ENCODE results near the gene SLC8A3.
A peak's percentile ranks its signal among the peaks of the same experiment; 100 is the strongest.

SLC8A3 gene

GRCh38 chr14:70021548-70022220 is 167.1 kb downstream of the SLC8A3 start:
- no peak for DNase-seq

GRCh38 chr14:70020352-70021170 is 168.2 kb downstream of the SLC8A3 start:
- peak; percentile 57 for DNase-seq

- no peak for DNase-seq
Measured at GRCh38 chr14:70019695-70020094, 169.1 kb downstream of the SLC8A3 start.

- DNase-seq = peak; percentile 55
Measured at GRCh38 chr14:70018713-70019211, 170.0 kb downstream of the SLC8A3 start.

GRCh38 chr14:70018230-70018629 is 170.5 kb downstream of the SLC8A3 start:
- DNase-seq = no peak

- no peak for DNase-seq
Measured at GRCh38 chr14:70014406-70015095, 174.2 kb downstream of the SLC8A3 start.

GRCh38 chr14:70013271-70013873 is 175.4 kb downstream of the SLC8A3 start:
- DNase-seq = no peak

- no peak for DNase-seq
Measured at GRCh38 chr14:70011708-70012107, 177.0 kb downstream of the SLC8A3 start.

GRCh38 chr14:70011098-70011497 is 177.7 kb downstream of the SLC8A3 start:
- DNase-seq = no peak

- DNase-seq = no peak
Measured at GRCh38 chr14:70009961-70010360, 178.8 kb downstream of the SLC8A3 start.

- DNase-seq = no peak
Measured at GRCh38 chr14:70008284-70009262, 180.2 kb downstream of the SLC8A3 start.

- no peak for DNase-seq
Measured at GRCh38 chr14:70006699-70007098, 182.1 kb downstream of the SLC8A3 start.

GRCh38 chr14:70005281-70005805 is 183.4 kb downstream of the SLC8A3 start:
- DNase-seq = no peak

- no peak for DNase-seq
Measured at GRCh38 chr14:70004791-70005190, 184.0 kb downstream of the SLC8A3 start.

GRCh38 chr14:70002589-70003346 is 186.0 kb downstream of the SLC8A3 start:
- no peak for DNase-seq

GRCh38 chr14:70000601-70001000 is 188.2 kb downstream of the SLC8A3 start:
- no peak for DNase-seq

GRCh38 chr14:69999261-69999674 is 189.5 kb downstream of the SLC8A3 start:
- DNase-seq = no peak

GRCh38 chr14:69997849-69998248 is 190.9 kb downstream of the SLC8A3 start:
- DNase-seq = no peak

- DNase-seq = no peak
Measured at GRCh38 chr14:69996216-69996615, 192.5 kb downstream of the SLC8A3 start.
